ENCODE data around the gene C1QTNF7.

Gene C1QTNF7

DNA sequence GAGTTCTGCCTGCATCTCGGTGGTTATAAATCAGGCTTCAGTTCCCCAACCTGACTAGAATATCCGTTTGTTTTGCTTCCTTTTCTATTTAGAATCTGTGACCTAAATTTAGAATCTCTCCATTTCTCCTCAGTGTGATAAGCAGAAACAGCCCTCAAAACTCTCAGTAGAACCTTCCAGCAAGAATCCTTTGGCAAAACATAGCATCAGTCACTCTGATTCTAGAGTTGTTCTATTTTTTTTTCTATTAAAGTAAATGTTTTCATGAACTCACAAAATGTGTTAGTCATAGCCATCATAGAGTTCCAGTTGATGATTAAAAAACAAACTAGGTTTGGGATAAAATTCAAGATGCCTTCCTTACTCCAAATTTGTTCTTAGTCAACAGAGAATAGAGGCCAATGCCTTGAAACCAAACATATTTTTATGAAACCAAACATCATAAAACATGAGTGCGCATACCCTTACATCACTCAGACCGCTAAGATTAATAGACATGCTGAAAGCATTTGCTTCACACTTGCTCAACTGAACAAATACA, 13.2 kb upstream of the C1QTNF7 start:
- DNase-seq: no peak

DNA sequence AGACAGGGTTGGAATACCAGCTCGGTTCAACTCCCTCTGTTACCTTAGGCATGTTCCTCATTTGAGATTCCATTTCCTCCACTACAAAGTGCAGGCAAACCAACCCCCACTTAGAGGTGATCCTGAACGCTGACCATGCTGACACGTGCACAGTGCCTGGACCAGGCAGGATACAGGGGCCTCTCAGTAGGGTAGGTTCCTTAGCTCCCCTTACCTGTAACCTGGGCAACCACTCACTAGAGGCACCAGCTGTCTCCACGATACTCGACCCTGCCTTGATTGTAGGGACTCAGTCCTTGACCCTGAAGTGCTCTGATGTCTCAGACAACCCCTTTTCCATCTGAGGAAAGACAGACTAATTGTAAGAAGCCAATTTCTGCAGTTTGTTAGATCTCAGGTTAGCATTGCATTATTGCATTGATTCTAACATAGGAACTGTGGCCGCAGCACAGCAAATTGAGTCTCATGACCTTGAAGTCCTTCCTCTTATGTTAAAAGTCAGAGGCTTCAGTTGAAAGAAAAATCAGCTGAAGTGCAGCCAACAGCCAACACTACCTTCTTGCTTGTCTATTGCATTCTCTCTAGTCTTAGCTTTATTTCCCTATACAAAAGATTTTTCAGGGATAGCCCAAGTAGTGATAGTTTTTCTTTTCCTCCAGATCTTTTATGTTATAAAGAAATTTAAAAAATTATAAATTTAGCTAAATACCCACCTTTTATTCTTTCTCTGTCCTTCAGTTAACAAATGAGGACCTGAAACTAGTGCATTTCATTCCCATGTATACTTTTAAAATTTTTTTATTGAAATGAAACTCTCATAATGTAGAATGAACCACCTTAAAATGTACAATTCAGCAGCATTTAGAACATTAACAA, 11.2 kb upstream of the C1QTNF7 start:
- no peak for DNase-seq

DNA sequence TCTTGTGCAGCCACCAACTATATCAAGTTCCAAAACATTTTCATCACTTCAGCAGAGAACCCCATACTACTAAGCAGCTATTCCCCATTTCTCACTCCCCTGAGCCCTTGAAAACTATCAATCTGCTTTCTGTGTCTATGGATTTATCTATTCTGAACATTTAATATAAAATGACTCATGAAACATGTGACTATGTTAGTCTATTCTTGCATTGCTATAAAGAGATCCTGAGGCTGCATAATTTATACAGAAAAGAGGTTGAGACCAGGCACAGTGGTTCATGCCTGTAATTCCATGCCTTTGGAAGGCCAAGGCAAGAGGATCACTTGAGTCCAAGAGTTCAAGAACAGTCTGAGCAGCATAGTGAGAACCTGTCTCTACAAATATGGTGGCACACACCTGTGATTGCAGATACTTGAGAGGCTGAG, 10.6 kb upstream of the C1QTNF7 start:
- DNase-seq: no peak

DNA sequence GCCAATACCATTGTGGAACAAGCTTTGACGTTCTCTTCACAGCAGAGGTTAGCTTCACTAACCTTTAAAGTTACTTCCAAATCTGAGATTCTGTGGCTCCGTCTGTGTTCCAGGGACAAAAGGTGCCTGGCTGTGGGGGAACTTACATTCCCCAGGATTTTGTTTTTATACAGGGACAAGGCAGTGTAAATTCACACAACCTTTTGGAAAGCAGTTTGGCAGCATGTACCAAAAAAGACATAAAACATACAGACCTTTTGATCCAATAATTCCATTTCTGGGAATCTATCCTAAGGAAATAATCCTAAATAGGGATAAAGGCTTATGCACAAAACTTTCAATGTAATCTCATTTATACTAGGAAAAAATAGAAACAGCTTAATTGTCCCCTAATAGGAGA, 8.9 kb upstream of the C1QTNF7 start:
- no peak for DNase-seq

DNA sequence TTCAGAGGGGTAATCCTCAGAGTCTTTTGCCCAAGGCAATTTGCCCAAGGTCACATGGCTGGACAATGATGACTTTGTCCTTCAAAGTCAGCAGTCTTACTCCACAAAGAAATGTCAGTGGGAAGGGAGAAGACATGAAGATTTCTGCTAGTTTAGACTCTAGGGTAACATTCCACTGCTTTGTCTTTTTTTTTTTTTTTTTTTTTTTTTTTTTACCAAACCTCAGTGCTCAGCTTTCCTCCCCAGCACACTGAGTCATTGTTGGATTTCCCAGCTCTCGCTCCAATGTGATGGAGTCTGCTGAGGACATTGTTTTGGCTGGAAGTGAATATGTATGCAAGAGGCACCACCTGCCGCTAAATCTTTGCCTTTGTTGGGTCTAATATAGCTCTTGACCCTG, 7.2 kb upstream of the C1QTNF7 start:
- no peak for DNase-seq

DNA sequence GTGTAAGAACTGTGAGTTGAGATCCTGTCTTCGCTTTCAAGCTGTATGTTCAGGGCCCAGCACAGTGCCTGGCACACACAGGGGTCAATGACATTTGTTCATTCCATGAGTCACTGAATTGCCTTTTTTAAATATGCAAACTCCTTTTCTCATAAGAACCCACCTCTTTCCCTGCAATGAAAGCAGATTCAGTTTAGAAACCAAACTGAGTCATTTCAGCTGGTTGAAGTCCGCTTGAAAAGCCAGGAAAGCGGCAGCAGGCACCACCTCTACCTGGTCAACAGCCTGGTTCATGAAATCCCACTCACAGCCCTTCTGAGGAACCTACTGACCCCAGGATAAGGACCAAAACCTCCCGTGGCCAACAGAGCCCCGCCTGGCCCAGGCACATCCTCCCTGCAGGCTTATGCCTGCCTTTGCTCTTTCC, 4.5 kb upstream of the C1QTNF7 start:
- no peak for DNase-seq

DNA sequence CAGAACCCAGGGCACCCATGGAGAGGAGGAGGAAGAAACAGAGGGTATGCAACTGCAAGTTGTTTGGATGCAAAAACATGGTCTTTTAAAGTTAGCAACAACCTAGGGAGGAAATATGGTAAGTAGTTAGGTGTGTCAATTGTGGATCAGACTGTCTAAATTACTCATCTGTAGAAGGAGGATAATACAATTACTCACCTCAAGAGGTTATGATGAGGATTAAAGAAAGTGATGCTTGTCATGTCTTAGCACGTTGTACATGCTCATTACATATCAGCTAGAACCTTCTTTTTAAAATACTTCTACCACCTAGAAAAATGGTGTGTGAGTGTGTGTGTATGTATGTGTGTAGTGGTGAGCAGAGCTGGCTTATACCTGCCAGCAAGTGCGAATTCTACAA, 2.3 kb upstream of the C1QTNF7 start:
- no peak for DNase-seq

DNA sequence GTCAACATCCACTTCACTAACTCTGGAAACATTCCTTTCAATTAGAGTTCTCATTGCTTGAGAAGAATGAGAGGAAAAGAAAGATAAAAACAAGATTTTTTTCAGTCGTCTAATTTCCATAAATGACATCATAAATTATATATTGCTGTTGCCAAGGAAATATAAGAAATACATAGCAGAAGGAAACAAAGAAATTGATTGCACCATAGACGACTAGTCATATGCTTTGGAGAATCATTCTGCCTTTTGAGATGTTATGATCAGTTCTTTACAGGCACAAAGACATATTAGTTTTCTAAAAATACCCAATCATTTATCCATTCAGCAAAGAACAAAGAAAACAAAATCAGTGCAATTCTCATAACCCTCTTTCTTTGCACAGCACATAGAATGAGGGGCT, 672 bp upstream of the C1QTNF7 start:
- no peak for DNase-seq

DNA sequence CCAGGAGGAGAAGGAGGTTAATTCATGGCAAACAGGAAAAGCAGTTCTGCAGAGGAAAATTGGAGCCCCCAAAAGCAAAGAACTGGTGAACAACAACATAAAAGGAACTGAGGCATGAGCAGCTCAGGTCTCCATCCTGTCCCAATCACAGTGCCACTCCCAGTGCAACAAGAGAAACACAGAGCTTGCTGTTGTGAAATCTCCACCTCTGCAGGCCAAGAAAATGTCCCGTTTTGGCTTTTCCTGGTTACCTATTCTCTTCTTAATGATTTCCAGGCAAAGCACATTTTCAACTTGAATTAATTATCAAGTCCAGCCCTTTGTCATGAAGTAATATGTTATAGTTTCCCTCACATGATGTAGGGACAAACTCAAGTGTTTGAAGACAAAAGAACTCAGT, 778 bp downstream of the C1QTNF7 start:
- no peak for DNase-seq

DNA sequence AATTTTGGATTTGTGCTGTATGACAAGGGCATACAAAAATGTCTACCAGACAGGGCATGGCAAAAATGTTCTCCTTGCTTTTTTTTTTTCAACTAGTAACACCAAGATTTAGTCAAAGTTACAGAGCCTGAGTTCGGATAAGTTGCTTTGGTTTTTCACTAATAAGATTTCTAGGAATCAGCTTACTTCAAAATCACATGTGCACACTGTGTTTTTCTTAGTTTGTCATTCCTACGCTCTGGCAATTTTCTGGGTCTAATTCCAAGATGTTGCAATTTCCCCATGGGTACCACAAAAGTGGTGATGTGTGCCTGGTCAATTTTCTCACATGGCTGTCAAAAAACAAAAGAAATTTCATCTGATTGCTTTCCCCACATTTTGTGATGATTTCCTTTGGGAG, 6.3 kb downstream of the C1QTNF7 start:
- no peak for DNase-seq

DNA sequence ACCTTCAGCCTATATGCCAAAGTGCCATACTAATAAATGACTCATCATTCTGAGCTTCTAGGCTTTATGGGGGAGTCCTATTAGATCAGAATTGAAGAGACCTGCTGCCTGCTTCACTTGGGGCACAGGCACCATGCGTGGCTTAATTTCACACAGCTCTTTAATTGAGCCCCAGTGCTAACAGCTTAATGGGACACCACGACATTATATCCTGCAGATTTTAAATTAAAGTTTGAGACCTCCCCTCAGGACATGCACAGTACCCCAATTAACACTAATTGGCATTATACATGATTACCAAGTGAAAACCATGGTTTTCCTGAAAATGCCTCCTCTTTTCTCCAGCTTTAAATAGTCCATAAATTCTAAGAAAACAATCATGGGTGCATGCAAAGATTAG, 6.8 kb downstream of the C1QTNF7 start:
- no peak for DNase-seq

DNA sequence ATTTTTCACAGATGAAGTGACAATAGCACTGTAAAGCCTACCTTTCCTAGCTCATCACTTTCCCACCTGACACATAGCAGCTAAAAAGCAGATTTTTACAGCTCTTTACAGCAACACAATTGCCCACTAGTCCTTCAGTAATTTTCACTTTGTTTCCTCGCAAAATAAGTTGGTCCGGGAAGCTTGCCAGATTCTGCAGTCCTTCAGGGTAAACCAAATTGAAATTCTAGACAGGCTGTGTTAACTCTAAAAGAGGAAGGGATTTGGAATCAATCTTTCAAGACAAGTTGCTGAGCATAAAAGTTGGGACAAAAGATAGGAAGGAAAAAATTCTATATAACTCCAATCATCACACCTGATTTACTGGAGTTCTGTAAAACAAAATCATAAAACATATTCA, 8.7 kb downstream of the C1QTNF7 start:
- DNase-seq: no peak

DNA sequence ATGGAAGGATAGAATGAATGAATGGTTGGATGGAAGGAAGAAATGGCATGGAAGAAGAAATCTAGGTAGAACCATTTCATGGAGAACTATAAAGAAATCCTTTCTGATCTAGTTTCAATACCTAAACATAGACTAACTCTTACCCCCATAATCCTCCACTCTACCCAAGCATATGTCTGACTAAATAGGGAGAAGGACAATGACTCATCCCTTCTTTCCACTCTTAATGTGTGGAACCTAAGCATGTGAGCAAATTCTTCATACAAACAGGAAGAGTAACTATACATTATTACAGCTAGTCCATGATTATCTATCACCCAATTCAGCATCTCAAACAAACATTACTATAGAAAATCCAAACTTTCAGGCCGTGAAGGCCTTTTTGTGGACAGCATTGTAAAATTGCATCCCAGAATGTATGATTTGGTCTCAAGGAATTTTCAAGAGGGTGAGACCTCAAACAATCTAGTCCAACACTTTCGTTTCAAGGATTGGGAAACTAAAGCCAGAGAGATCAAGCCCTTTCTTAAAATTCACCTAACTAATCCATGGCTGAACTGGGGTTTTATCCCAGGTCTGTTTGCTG, 11.2 kb downstream of the C1QTNF7 start:
- DNase-seq: no peak

DNA sequence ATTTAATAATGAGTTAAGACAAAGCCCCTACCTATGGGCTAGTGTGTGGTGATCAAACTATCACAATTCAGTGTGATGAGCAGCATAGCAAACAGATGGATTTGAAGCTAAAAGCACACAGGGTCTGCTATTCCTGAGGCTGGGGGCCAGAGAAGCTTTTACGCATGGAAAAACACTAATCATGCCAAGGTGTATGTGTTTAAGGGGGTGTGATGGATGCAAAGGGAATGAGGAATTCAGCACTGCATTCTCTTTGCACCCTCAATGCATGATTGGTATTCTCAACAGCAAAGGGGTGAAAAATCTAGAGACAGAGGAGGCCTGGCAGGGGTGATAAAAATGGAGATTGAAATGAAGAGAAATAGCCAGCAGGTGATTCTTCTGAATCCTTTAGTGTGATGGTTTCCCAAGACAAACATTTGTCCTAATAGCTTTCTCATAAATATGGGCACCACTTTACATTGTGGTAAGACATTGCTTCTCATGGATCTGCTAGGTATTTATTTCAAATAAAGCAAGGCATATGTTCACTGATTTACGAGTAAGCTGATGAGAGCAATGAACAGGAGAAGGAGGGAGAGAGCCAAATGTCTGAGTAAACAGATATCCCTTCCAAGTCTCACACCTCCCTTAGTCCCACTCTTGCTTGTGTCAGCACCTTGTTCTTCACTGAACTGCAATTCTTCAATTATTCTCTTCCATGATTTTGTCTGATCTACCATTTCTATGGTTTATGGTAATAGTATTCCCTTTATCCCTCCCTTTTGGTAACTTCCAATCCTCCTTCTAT, 15.7 kb downstream of the C1QTNF7 start:
- no peak for DNase-seq

DNA sequence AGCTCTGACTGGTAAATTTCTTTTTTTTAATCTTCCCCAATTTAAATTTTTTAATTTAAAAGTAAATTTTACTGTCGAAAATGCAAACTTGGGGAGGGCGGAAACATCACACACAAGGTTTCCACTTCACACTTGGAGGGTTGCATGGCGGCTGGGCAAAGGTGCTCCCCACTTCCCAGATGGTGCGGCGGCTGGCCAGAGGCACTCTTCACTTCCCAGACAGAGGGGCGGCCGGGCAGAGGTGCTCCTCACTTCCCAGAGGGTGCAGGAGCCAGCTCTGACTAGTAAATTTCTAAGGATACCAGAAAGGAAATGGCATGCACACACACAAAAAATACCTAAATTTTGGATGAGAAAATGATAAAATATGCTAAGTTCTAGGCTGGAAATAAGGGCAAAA, 16.4 kb downstream of the C1QTNF7 start:
- DNase-seq: no peak

DNA sequence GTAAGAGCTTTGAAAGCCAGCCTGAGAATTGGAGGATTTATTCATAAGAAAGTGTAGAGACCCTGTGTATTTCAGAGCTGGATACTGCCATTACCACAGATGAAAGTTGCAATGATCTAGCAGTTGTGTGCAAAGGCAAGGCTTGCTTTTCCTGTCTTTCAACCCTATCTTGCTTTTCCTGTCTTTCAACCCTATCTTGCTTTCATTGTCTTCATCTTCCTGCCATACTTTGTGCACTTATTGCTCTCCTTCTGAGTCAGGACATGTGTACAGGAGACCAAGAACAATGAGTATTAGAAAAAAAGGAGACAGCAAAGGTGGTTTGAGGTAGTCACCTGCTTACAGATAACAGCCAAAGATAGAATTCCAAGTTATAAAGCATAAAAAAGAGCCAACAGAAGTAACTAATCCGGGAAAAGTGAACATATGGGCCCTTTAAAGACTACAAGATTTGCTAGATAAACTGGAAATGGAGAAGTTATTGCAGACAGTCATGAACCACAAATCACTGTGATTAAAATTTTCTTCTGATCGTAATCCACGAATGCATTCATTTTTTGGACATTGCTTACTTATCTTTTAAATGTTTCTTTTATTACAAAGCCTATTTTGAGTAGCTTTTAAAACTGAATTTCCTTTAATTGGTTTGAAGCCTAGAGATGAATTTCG, 17.2 kb downstream of the C1QTNF7 start:
- DNase-seq: no peak

DNA sequence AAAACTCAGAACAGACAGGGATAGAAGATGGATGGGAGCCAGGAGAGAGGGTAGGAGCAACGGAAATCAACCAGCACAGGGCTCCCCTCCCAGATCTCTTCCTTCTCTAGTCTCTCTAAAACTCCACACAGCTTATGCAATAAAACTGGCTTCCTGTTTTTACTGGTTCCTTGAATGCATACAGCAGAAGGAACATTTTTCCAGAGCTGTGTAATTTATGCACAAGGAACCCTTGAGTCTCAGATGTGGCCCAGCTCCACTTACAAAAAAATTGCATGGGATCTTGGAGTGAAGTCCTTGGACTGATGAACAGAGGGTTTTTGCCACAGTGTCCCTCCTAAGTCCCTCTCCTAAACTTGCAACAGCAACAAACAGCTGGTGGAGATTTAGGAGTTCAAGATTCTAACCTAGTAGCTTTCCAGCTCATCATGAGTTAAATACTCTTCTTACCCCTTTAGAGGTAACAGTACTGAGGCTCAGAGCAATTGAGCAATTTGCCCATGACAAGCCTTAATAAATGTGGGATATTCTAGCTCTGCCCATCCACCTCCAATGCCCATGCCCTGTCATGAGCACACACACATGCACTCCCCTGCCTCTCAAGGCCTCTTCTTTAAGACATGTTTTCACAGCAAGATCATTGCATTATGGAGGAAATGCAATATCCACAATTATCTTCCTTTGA, 23.5 kb downstream of the C1QTNF7 start:
- no peak for DNase-seq

DNA sequence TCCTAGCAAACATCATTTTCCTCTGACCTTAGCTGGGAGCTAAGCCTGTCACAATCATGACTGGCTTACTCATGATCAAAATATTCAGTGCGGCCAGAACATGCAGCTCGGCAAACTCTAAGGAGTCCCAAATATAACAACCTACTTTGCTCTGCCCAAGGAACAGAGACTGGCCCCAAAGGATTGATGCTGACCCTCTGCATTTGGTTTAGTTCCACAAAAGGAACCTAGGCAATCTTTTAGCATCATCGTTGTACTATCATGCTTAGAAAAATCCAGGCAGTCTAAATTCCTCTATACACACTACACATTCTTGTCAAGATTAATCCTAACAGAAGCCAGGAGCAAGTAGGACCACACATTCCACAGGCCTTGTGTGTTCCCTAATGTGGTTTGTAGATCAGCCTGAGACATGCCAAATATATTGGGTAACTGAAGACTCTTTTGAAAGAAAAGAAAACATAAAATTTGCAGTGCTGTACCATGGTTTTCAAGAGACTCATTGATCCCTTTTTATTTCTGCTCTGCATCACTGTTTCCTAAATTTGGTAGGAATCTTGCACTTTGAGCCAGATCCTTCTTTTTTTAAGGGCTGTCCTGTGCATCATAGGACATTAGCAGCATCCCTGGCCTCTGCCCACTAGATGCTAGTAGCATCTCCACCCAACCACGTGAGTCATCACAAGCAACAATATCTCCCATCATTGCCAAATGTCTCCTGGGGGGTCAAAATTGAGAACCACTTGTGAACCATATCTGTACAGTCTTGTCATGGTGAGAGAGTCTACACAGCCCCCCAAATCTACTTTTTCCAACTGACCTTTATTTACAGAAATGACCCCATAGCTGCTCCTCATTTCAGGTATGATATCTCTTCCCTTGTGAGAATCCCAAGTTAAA, 24.3 kb downstream of the C1QTNF7 start:
- DNase-seq: no peak

DNA sequence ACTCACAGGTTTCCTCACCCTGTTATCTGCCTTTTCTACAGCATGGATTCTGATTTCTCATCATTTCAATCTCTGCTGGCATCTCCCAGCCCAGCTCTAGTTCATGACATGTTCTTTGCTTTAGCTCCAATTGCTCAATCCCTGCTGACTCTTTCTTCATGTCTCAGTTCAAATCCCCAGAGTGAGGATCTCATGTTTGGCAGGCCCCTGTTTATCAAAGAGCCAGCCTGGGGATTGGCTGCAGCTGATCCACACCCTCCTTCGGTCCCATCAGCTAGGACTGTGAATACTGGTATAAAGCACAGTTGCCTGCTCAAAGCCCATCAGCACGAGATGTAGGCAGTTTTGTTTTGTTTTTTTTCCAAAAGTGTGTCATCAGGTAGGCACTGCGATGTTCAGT, 27.5 kb downstream of the C1QTNF7 start:
- no peak for DNase-seq

DNA sequence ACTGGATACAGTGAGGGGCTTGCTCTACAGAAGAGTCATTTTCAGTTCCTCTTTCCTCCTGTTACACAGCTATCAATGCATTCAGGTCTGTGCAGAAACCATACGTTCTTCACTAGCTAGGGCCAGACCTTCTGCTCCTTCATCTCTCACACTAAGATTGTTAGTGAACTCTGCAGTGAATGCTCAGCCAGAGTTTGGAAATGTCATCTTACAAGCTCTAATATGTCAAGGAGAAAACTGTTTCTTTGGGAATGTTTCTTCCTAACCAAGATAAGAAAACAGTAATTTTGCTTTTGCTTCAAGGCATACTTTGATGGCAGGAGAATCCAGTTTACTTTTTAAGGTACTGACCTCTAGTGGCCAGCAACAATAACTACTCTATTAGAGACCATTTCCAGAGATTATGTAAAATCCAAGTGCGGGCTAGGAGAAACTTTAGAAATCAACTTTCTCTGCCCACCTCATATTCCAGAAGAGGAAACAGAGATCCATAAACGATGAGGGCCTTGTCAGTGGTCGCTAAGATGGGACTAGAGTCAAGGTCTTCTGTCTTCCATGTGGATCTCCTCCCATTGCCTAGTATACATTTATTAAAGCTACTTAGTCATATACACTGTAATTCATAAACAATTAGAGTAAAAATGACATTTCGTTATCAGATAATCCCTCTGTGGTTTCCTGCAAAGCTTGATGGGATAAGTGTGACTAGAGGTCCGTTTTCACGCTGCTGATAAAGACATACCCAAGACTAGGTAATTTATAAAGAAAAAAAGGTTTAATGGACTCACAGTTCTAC, 29.8 kb downstream of the C1QTNF7 start:
- DNase-seq: peak; percentile 53
